ENCODE measurements around the gene SHISA3.

SHISA3 gene

DNA sequence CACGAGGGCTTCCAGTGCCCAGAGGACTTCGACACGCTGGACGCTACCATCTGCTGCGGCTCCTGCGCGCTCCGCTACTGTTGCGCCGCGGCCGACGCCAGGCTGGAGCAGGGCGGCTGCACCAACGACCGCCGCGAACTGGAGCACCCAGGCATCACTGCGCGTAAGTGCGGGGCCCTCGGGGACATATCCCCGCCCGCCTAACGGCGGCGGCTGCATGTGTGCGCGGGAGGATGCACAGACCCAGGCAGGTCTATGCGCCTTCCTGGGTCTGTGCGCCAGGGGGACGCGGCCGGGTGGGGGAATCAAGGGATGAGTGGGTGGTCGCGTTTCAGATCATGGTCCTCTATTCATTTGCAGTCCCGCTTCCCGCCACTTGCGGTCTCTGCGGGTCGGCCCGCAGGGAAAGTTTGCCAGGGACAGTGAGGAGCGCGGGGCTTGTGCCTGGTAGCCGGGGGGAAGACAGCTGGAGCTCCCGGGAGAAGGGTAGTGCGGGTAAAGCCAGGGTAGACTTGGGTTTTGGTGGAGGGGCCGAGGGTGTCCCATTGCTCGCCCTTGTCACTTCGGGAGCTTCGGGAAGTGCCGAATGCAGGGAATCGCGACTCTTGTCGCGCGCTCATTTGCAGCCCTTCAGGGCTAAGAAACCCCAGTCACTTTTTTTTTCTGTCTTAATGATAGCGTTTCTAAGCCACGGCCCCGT lies 1.0 kb downstream of the SHISA3 start (continued):
- TF ChIP-seq, protein P1, sequence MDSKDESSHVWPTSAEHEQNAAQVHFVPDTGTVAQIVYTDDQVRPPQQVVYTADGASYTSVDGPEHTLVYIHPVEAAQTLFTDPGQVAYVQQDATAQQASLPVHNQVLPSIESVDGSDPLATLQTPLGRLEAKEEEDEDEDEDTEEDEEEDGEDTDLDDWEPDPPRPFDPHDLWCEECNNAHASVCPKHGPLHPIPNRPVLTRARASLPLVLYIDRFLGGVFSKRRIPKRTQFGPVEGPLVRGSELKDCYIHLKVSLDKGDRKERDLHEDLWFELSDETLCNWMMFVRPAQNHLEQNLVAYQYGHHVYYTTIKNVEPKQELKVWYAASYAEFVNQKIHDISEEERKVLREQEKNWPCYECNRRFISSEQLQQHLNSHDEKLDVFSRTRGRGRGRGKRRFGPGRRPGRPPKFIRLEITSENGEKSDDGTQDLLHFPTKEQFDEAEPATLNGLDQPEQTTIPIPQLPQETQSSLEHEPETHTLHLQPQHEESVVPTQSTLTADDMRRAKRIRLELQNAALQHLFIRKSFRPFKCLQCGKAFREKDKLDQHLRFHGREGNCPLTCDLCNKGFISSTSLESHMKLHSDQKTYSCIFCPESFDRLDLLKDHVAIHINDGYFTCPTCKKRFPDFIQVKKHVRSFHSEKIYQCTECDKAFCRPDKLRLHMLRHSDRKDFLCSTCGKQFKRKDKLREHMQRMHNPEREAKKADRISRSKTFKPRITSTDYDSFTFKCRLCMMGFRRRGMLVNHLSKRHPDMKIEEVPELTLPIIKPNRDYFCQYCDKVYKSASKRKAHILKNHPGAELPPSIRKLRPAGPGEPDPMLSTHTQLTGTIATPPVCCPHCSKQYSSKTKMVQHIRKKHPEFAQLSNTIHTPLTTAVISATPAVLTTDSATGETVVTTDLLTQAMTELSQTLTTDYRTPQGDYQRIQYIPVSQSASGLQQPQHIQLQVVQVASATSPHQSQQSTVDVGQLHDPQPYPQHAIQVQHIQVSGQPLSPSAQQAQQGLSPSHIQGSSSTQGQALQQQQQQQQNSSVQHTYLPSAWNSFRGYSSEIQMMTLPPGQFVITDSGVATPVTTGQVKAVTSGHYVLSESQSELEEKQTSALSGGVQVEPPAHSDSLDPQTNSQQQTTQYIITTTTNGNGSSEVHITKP (tag by site-specific recombination; IDR thresholded peaks at IDR 0.05) = peak; percentile 93
- TF ChIP-seq, protein P2, sequence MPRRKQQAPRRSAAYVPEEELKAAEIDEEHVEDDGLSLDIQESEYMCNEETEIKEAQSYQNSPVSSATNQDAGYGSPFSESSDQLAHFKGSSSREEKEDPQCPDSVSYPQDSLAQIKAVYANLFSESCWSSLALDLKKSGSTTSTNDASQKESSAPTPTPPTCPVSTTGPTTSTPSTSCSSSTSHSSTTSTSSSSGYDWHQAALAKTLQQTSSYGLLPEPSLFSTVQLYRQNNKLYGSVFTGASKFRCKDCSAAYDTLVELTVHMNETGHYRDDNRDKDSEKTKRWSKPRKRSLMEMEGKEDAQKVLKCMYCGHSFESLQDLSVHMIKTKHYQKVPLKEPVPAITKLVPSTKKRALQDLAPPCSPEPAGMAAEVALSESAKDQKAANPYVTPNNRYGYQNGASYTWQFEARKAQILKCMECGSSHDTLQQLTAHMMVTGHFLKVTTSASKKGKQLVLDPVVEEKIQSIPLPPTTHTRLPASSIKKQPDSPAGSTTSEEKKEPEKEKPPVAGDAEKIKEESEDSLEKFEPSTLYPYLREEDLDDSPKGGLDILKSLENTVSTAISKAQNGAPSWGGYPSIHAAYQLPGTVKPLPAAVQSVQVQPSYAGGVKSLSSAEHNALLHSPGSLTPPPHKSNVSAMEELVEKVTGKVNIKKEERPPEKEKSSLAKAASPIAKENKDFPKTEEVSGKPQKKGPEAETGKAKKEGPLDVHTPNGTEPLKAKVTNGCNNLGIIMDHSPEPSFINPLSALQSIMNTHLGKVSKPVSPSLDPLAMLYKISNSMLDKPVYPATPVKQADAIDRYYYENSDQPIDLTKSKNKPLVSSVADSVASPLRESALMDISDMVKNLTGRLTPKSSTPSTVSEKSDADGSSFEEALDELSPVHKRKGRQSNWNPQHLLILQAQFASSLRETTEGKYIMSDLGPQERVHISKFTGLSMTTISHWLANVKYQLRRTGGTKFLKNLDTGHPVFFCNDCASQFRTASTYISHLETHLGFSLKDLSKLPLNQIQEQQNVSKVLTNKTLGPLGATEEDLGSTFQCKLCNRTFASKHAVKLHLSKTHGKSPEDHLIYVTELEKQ (tag by site-specific recombination; IDR thresholded peaks at IDR 0.05; ENCODE audit: borderline replicate concordance) = no peak
- TF ChIP-seq ZBTB8A (tag by site-specific recombination; IDR thresholded peaks at IDR 0.05) = peak; percentile 11
- TF ChIP-seq ZNF777 (tag by site-specific recombination; IDR thresholded peaks at IDR 0.05; ENCODE audit: borderline replicate concordance) = peak; percentile 39
- TF ChIP-seq ZNF335 (tag by site-specific recombination; conservative IDR thresholded peaks at IDR 0.05) = peak; percentile 93
- 0 out of 2 replicates have a peak, but pooled peaks have one; percentile 1 for TF ChIP-seq ZIC2 (tag by site-specific recombination; IDR thresholded peaks at IDR 0.05)
- peak; percentile 73 for TF ChIP-seq ZNF76 (tag by site-specific recombination; IDR thresholded peaks at IDR 0.05; ENCODE audit: borderline replicate concordance, low read depth)
- TF ChIP-seq SCRT2 (tag by site-specific recombination; IDR thresholded peaks at IDR 0.05) = peak; percentile 77
- TF ChIP-seq, protein P3, sequence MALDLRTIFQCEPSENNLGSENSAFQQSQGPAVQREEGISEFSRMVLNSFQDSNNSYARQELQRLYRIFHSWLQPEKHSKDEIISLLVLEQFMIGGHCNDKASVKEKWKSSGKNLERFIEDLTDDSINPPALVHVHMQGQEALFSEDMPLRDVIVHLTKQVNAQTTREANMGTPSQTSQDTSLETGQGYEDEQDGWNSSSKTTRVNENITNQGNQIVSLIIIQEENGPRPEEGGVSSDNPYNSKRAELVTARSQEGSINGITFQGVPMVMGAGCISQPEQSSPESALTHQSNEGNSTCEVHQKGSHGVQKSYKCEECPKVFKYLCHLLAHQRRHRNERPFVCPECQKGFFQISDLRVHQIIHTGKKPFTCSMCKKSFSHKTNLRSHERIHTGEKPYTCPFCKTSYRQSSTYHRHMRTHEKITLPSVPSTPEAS (tag by site-specific recombination; IDR thresholded peaks at IDR 0.05) = no peak
- TF ChIP-seq ZNF24 (tag by site-specific recombination; IDR thresholded peaks at IDR 0.05) = no peak
- TF ChIP-seq, protein P4, sequence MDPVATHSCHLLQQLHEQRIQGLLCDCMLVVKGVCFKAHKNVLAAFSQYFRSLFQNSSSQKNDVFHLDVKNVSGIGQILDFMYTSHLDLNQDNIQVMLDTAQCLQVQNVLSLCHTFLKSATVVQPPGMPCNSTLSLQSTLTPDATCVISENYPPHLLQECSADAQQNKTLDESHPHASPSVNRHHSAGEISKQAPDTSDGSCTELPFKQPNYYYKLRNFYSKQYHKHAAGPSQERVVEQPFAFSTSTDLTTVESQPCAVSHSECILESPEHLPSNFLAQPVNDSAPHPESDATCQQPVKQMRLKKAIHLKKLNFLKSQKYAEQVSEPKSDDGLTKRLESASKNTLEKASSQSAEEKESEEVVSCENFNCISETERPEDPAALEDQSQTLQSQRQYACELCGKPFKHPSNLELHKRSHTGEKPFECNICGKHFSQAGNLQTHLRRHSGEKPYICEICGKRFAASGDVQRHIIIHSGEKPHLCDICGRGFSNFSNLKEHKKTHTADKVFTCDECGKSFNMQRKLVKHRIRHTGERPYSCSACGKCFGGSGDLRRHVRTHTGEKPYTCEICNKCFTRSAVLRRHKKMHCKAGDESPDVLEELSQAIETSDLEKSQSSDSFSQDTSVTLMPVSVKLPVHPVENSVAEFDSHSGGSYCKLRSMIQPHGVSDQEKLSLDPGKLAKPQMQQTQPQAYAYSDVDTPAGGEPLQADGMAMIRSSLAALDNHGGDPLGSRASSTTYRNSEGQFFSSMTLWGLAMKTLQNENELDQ (tag by site-specific recombination; IDR thresholded peaks at IDR 0.05; ENCODE audit: low read depth) = no peak
- TF ChIP-seq, protein P5, sequence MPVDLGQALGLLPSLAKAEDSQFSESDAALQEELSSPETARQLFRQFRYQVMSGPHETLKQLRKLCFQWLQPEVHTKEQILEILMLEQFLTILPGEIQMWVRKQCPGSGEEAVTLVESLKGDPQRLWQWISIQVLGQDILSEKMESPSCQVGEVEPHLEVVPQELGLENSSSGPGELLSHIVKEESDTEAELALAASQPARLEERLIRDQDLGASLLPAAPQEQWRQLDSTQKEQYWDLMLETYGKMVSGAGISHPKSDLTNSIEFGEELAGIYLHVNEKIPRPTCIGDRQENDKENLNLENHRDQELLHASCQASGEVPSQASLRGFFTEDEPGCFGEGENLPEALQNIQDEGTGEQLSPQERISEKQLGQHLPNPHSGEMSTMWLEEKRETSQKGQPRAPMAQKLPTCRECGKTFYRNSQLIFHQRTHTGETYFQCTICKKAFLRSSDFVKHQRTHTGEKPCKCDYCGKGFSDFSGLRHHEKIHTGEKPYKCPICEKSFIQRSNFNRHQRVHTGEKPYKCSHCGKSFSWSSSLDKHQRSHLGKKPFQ (tag by site-specific recombination; IDR thresholded peaks at IDR 0.05) = no peak
- TF ChIP-seq ZFHX2 (tag by site-specific recombination; conservative IDR thresholded peaks at IDR 0.05) = peak; percentile 19; the same call in 1 of the 2 replicates
- TF ChIP-seq, protein P6, sequence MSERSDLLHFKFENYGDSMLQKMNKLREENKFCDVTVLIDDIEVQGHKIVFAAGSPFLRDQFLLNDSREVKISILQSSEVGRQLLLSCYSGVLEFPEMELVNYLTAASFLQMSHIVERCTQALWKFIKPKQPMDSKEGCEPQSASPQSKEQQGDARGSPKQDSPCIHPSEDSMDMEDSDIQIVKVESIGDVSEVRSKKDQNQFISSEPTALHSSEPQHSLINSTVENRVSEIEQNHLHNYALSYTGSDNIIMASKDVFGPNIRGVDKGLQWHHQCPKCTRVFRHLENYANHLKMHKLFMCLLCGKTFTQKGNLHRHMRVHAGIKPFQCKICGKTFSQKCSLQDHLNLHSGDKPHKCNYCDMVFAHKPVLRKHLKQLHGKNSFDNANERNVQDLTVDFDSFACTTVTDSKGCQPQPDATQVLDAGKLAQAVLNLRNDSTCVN (tag by site-specific recombination; optimal IDR thresholded peaks at IDR 0.05) = peak; percentile 83
